Glomerular visceral epithelial cell (primary cell): Measurements from ENCODE around the gene VSIG10.
A peak's percentile ranks its signal among the peaks of the same experiment; 100 is the strongest.

Experiments
- DNase-seq: peaks from one replicate; pipeline ENCODE4 v3.0.0-alpha.2; 2016; ENCODE audit errors: extremely low spot score

Gene VSIG10

GRCh38 chr12:118060301-118061010 is 43.4 kb downstream of the VSIG10 start:
- DNase-seq, result peak; percentile 53

GRCh38 chr12:118059341-118060191 is 44.2 kb downstream of the VSIG10 start:
- no peak for DNase-seq

- no peak for DNase-seq
These were observed 44.9 kb downstream of the VSIG10 start for GRCh38 chr12:118058881-118059280.

- DNase-seq, result no peak
These were observed 45.6 kb downstream of the VSIG10 start for GRCh38 chr12:118058227-118058626.

- no peak for DNase-seq
These were observed 47.7 kb downstream of the VSIG10 start for GRCh38 chr12:118055865-118056773.

- DNase-seq, result peak; percentile 77
These were observed 48.7 kb downstream of the VSIG10 start for GRCh38 chr12:118055144-118055557.

- no peak for DNase-seq
These were observed 50.5 kb downstream of the VSIG10 start for GRCh38 chr12:118053071-118053985.

GRCh38 chr12:118052324-118053070 is 51.3 kb downstream of the VSIG10 start:
- DNase-seq, result peak; percentile 94

GRCh38 chr12:118050972-118051910 is 52.6 kb downstream of the VSIG10 start:
- no peak for DNase-seq

GRCh38 chr12:118046430-118046829 is 57.4 kb downstream of the VSIG10 start:
- no peak for DNase-seq

- DNase-seq, result no peak
These were observed 59.2 kb downstream of the VSIG10 start for GRCh38 chr12:118044577-118044976.

- no peak for DNase-seq
These were observed 59.7 kb downstream of the VSIG10 start for GRCh38 chr12:118044075-118044474.

- no peak for DNase-seq
These were observed 61.7 kb downstream of the VSIG10 start for GRCh38 chr12:118042091-118042490.

GRCh38 chr12:118038137-118038536 is 65.7 kb downstream of the VSIG10 start:
- no peak for DNase-seq

GRCh38 chr12:118036672-118037411 is 67.0 kb downstream of the VSIG10 start:
- DNase-seq, result no peak

- no peak for DNase-seq
These were observed 68.4 kb downstream of the VSIG10 start for GRCh38 chr12:118035190-118036041.

GRCh38 chr12:118034429-118035189 is 69.2 kb downstream of the VSIG10 start:
- peak; percentile 46 for DNase-seq
